HEK293 (cell line): ENCODE data around the gene CPNE2.
A peak's percentile ranks its signal among the peaks of the same experiment; 100 is the strongest.

Experiments
- CTCF ChIA-PET: fragments of 350-600 bp; formaldehyde crosslinking; extraction: SDS; loops from one replicate; lab custom pipeline; 2021; ENCODE audit warnings: antibody characterized with exemption; lab: Yijun Ruan, JAX
- POLR2A ChIA-PET: fragments of 300-600 bp; formaldehyde crosslinking; extraction: SDS; loops from one replicate; lab custom pipeline; 2020; ENCODE audit warnings: antibody characterized with exemption, inconsistent platforms; lab: Yijun Ruan, JAX
- H3K27ac ChIP-seq: fragments of 200-500 bp; sonication (Bioruptor generic); 2 replicates; pipeline ENCODE4 v1.5.1; 2014; ENCODE audit warnings: low read depth, low read length, control low read depth, inconsistent platforms; ENCODE audit errors: extremely low read depth
- H3K36me3 ChIP-seq, 2 experiments: fragments of 200-500 bp in 1 of 2; sonication (Bioruptor generic) in 1 of 2; 1 replicate in 1 of 2; 2 replicates in 1 of 2; pipeline ENCODE4 v1.5.1; 2014 to 2017; ENCODE audit warnings: inconsistent platforms in 2 of 2, low read length in 2 of 2; ENCODE audit not compliant: control insufficient read depth in 2 of 2, insufficient read depth in 1 of 2
- H3K4me1 ChIP-seq: fragments of 200-500 bp; sonication (Bioruptor generic); 2 replicates; pipeline ENCODE4 v1.5.1; 2014; ENCODE audit warnings: mild to moderate bottlenecking, low read length, inconsistent platforms; ENCODE audit not compliant: control insufficient read depth, insufficient read depth
- H3K4me3 ChIP-seq: 2 replicates; pipeline ENCODE4 v1.5.1; 2011; ENCODE audit warnings: low read depth, mild to moderate bottlenecking, control low read depth, low read length, moderate library complexity
- H3K9me3 ChIP-seq: fragments of 200-500 bp; sonication (Bioruptor generic); 2 replicates; pipeline ENCODE4 v1.5.1; 2014; ENCODE audit warnings: low read depth, low read length, inconsistent platforms; ENCODE audit not compliant: control insufficient read depth, insufficient read depth
- BCL11B ChIP-seq: fragments of 450-650 bp; formaldehyde crosslinking; IDR thresholded peaks from 2 replicates; pipeline ENCODE4 v1.5.1; 2016; ENCODE audit warnings: low read depth, missing biosample characterization, missing genetic modification characterization
- KLF10 ChIP-seq: fragments of 450-650 bp; IDR thresholded peaks from 2 replicates; pipeline ENCODE4 v1.5.1; 2018; ENCODE audit warnings: missing biosample characterization, mild to moderate bottlenecking, missing genetic modification characterization
- SETDB1 ChIP-seq: IDR thresholded peaks from one replicate; pipeline ENCODE4 v1.6.1; 2017; ENCODE audit warnings: mild to moderate bottlenecking, low read length, moderate library complexity, mixed read lengths; ENCODE audit not compliant: insufficient read length
- SP2 ChIP-seq: fragments of 450-650 bp; formaldehyde crosslinking; IDR thresholded peaks from 2 replicates; pipeline ENCODE4 v1.5.1; 2016; ENCODE audit warnings: missing biosample characterization, missing genetic modification characterization
- ZBTB17 ChIP-seq: fragments of 450-650 bp; formaldehyde crosslinking; IDR thresholded peaks from 2 replicates; pipeline ENCODE4 v1.5.1; 2016; ENCODE audit warnings: missing biosample characterization, missing genetic modification characterization
- ZNF155 ChIP-seq: fragments of 450-650 bp; formaldehyde crosslinking; IDR thresholded peaks from 2 replicates; pipeline ENCODE4 v1.5.1; 2016; ENCODE audit warnings: missing biosample characterization, missing genetic modification characterization
- ZNF23 ChIP-seq: fragments of 450-650 bp; formaldehyde crosslinking; IDR thresholded peaks from 2 replicates; pipeline ENCODE4 v1.5.1; 2016; ENCODE audit warnings: missing biosample characterization, missing genetic modification characterization, borderline replicate concordance
- ZNF311 ChIP-seq: fragments of 450-650 bp; formaldehyde crosslinking; IDR thresholded peaks from 2 replicates; pipeline ENCODE4 v1.5.1; 2017; ENCODE audit warnings: missing biosample characterization, missing genetic modification characterization, borderline replicate concordance
- ZNF391 ChIP-seq: fragments of 450-650 bp; formaldehyde crosslinking; IDR thresholded peaks from 2 replicates; pipeline ENCODE4 v1.5.1; 2016; ENCODE audit warnings: low read depth, missing biosample characterization, missing genetic modification characterization, borderline replicate concordance
- ZNF626 ChIP-seq: fragments of 450-650 bp; sonication (Bioruptor Pico); formaldehyde crosslinking; IDR thresholded peaks from 2 replicates; pipeline ENCODE4 v1.5.1; 2018; ENCODE audit warnings: missing biosample characterization, missing genetic modification characterization, inconsistent platforms
- ZNF792 ChIP-seq: fragments of 450-650 bp; formaldehyde crosslinking; IDR thresholded peaks from 2 replicates; pipeline ENCODE4 v1.5.1; 2016; ENCODE audit warnings: missing biosample characterization, missing genetic modification characterization
- ZSCAN23 ChIP-seq: fragments of 450-650 bp; formaldehyde crosslinking; IDR thresholded peaks from 2 replicates; pipeline ENCODE4 v1.5.1; 2016; ENCODE audit warnings: missing biosample characterization, missing genetic modification characterization
- ZSCAN30 ChIP-seq: fragments of 450-650 bp; IDR thresholded peaks from 2 replicates; pipeline ENCODE4 v1.5.1; 2018; ENCODE audit warnings: missing biosample characterization, mild to moderate bottlenecking, missing genetic modification characterization, moderate library complexity
- TF ChIP-seq, protein P1 (sequence below): fragments of 450-650 bp; formaldehyde crosslinking; IDR thresholded peaks from 2 replicates; pipeline ENCODE4 v1.5.1; 2016; ENCODE audit warnings: missing biosample characterization, missing genetic modification characterization, low read depth
- TF ChIP-seq, protein P2 (sequence below): fragments of 450-650 bp; formaldehyde crosslinking; conservative IDR thresholded peaks from 2 replicates; pipeline ENCODE4 v1.5.1; 2016; ENCODE audit warnings: low read depth, missing biosample characterization, missing genetic modification characterization
- TF ChIP-seq, protein P3 (sequence below): fragments of 450-650 bp; formaldehyde crosslinking; IDR thresholded peaks from 2 replicates; pipeline ENCODE4 v1.5.1; 2016; ENCODE audit warnings: missing biosample characterization, missing genetic modification characterization

CPNE2 gene

DNA sequence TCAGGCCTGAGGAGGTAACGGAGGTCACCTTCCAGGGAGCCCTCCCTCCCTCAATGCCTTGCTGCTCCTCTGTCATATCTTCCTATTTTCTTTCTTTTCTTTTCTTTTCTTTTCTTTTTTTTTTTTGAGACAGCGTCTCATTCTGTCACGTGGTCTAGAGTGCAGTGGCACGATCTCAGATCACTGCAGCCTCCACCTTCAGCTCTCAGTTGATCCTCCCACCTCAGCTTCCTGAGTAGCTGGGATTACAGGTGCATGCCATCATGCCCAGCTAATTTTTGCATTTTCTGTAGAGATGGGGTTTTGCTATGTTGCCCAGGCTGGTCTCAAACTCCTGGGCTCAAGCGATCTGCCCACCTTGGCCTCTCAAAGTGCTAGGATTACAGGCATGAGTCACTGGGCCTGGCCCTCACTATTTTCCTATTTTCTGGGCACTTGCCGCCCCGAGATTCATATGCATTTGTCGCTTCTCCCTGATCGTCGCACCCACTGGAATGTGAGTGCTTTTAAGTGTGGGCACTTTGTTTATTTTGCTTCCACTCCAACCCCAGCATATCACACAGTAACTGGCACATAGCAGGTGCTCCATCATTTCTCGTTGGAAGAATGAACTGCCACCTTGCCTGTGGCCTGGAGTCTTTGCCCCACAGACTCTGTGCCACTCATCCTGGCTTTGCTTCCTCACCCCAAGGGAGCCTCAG, 31.7 kb downstream of the CPNE2 start:
- TF ChIP-seq, protein P1, sequence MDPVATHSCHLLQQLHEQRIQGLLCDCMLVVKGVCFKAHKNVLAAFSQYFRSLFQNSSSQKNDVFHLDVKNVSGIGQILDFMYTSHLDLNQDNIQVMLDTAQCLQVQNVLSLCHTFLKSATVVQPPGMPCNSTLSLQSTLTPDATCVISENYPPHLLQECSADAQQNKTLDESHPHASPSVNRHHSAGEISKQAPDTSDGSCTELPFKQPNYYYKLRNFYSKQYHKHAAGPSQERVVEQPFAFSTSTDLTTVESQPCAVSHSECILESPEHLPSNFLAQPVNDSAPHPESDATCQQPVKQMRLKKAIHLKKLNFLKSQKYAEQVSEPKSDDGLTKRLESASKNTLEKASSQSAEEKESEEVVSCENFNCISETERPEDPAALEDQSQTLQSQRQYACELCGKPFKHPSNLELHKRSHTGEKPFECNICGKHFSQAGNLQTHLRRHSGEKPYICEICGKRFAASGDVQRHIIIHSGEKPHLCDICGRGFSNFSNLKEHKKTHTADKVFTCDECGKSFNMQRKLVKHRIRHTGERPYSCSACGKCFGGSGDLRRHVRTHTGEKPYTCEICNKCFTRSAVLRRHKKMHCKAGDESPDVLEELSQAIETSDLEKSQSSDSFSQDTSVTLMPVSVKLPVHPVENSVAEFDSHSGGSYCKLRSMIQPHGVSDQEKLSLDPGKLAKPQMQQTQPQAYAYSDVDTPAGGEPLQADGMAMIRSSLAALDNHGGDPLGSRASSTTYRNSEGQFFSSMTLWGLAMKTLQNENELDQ (tag by site-specific recombination), result no peak
- no peak for TF ChIP-seq ZNF155 (tag by site-specific recombination)
- TF ChIP-seq ZNF391 (tag by site-specific recombination), result no peak
- TF ChIP-seq ZNF626 (tag by site-specific recombination), result no peak
- TF ChIP-seq BCL11B (tag by site-specific recombination), result no peak
- TF ChIP-seq, all 188 proteins: peak for 0
- Histone ChIP-seq H3K4me3 (no peak overlapping the region), H3K4me1 (no peaks in the 10 kb centered on the region), H3K36me3 (peaks cover 0 to 4% of the 10 kb centered on the region in 2 experiments; a peak in 1 of 3 replicates), H3K9me3 (no peaks in the 10 kb centered on the region), H3K27ac (no peak overlapping the region)
- ChIA-PET POLR2A (no interaction called here), CTCF (interaction anchor here (0.9 kb wide), 1 partner anchor 31 kb away, joined by 3 read pairs; the partner anchor contains the start of gene CPNE2)

DNA sequence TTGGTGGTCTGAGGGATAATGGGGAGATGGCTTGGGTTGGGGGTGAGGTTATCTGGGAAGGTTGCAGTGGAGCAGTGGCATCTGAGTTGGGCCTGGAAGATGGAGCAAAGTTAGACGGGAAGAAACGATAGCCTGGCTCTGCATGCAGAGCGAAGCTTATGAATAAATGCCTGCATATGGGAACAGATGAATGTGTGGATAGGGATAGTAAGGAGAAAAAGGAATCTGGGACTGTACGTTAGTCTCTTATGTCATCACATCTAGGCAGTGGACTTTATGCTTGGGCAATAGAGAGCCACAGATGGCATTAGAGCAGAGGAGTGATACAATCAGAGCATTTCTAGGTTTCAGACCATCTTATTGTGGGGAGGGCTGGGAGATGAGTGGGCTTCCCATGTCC, 33.0 kb downstream of the CPNE2 start:
- H3K4me3 ChIP-seq, result no peak overlapping the region
- ChIA-PET POLR2A (no interaction called here), CTCF (no interaction called here)
- no peaks in the 10 kb centered on the region for H3K9me3 ChIP-seq
- H3K4me1 ChIP-seq, result no peaks in the 10 kb centered on the region
- H3K36me3 ChIP-seq, result peaks cover 0 to 4% of the 10 kb centered on the region in 2 experiments; a peak in 1 of 3 replicates
- no peak overlapping the region for H3K27ac ChIP-seq
- no peak for TF ChIP-seq ZSCAN30
- no peak for TF ChIP-seq SETDB1
- no peak for TF ChIP-seq ZSCAN23 (tag by site-specific recombination)
- no peak for TF ChIP-seq KLF10 (tag by site-specific recombination)
- TF ChIP-seq SP2, result no peak
- no peak for TF ChIP-seq ZNF311 (tag by site-specific recombination)
- TF ChIP-seq, protein P2, sequence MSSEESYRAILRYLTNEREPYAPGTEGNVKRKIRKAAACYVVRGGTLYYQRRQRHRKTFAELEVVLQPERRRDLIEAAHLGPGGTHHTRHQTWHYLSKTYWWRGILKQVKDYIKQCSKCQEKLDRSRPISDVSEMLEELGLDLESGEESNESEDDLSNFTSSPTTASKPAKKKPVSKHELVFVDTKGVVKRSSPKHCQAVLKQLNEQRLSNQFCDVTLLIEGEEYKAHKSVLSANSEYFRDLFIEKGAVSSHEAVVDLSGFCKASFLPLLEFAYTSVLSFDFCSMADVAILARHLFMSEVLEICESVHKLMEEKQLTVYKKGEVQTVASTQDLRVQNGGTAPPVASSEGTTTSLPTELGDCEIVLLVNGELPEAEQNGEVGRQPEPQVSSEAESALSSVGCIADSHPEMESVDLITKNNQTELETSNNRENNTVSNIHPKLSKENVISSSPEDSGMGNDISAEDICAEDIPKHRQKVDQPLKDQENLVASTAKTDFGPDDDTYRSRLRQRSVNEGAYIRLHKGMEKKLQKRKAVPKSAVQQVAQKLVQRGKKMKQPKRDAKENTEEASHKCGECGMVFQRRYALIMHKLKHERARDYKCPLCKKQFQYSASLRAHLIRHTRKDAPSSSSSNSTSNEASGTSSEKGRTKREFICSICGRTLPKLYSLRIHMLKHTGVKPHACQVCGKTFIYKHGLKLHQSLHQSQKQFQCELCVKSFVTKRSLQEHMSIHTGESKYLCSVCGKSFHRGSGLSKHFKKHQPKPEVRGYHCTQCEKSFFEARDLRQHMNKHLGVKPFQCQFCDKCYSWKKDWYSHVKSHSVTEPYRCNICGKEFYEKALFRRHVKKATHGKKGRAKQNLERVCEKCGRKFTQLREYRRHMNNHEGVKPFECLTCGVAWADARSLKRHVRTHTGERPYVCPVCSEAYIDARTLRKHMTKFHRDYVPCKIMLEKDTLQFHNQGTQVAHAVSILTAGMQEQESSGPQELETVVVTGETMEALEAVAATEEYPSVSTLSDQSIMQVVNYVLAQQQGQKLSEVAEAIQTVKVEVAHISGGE (tag by site-specific recombination), result no peak
- TF ChIP-seq, all 188 proteins: peak for 0

DNA sequence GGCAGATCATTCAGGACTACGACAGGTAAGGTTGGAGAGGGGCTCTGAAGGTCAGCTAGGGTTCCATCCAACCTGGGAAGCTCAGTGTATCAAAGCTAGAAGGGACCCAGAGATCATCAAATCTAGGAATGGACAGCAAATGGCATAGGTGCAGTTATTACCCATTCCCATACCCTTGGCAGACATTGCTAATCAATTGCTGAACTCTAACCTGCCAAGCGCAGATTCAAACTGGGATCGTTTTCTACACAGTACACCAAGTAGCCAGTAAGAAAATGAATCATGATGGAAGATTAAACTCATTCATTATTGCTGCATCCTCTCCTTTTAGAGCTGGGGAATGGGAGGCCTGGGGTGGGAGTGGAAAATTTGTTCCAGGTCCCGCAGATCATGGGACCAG, 33.6 kb downstream of the CPNE2 start:
- TF ChIP-seq ZNF792 (tag by site-specific recombination), result no peak
- TF ChIP-seq, protein P3, sequence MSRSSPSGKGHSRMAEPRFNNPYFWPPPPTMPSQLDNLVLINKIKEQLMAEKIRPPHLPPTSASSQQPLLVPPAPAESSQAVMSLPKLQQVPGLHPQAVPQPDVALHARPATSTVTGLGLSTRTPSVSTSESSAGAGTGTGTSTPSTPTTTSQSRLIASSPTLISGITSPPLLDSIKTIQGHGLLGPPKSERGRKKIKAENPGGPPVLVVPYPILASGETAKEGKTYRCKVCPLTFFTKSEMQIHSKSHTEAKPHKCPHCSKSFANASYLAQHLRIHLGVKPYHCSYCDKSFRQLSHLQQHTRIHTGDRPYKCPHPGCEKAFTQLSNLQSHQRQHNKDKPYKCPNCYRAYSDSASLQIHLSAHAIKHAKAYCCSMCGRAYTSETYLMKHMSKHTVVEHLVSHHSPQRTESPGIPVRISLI (tag by site-specific recombination), result no peak
- TF ChIP-seq ZNF23 (tag by site-specific recombination), result peak; percentile 49; the same call in 1 of the 2 replicates
- peak; percentile 64; the same call in 1 of the 2 replicates for TF ChIP-seq ZBTB17 (tag by site-specific recombination)
- POLR2A ChIA-PET, result no interaction called here
- peaks cover 0 to 4% of the 10 kb centered on the region in 2 experiments; a peak in 1 of 3 replicates for H3K36me3 ChIP-seq
- no peaks in the 10 kb centered on the region for H3K4me1 ChIP-seq
- CTCF ChIA-PET, result interaction anchor here (0.7 to 2.3 kb wide), 2 partner anchors 41 to 42 kb away, joined by 4 to 12 read pairs; no protein-coding TSS in a partner anchor
- H3K9me3 ChIP-seq, result no peaks in the 10 kb centered on the region
- H3K27ac ChIP-seq, result no peak overlapping the region
- H3K4me3 ChIP-seq, result no peak overlapping the region
